ENCODE measurements around the gene PCNX2. TPM values are rescaled to one million over a fixed set of nuclear protein-coding genes. Genes with fewer than 3 reads are reported as not detected.

The PCNX2 gene
- total RNA-seq, 1 donor from 2014 or later, result 18.4 TPM

DNA sequence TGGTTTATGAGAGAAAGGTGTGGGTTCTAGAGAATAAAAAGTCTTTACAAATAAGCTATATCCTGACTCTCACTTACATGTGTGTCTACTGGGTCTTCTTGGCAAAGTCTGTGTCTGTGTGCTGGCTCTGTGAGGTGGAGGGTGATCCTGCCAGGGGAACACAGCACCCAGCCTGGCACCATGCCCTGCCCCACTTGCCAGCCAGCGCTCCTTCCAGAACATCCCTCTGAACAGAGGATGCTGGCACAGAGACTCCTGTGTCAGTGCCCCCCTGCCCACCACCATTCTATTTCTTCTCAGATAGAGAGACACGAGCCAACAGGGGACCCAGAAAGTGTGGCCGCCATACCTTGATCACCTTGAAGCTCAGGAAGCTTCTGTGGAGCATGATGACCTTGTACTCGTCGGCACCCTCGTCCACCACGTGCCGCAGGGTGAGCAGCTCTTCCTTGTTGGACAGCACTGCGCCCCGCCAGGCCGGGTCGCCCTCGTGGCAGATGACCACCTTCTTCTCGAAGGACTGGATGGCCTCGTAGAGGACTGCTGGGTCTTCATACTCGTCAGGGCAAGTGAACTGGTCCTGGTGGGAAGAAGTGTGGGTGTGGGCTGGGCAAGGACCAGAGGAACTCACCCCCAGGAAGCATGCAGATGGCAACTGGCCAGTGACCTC is 295.4 kb downstream of the PCNX2 start:
- no peak for DNase-seq (ENCODE audit: extremely low spot score, unreplicated experiment)
- H3K4me3 Mint-ChIP-seq, result no peak overlapping the region
- peaks cover 5% of the 10 kb centered on the region for H3K9me3 Mint-ChIP-seq
- H3K36me3 Mint-ChIP-seq, result peaks cover 27% of the 10 kb centered on the region
- H3K4me1 Mint-ChIP-seq (ENCODE audit: unreplicated experiment), result peaks cover 4% of the 10 kb centered on the region
- H3K27ac Mint-ChIP-seq, result no peak overlapping the region
- no peaks in the 10 kb centered on the region for H3K27me3 Mint-ChIP-seq
- TF ChIP-seq, protein P1, sequence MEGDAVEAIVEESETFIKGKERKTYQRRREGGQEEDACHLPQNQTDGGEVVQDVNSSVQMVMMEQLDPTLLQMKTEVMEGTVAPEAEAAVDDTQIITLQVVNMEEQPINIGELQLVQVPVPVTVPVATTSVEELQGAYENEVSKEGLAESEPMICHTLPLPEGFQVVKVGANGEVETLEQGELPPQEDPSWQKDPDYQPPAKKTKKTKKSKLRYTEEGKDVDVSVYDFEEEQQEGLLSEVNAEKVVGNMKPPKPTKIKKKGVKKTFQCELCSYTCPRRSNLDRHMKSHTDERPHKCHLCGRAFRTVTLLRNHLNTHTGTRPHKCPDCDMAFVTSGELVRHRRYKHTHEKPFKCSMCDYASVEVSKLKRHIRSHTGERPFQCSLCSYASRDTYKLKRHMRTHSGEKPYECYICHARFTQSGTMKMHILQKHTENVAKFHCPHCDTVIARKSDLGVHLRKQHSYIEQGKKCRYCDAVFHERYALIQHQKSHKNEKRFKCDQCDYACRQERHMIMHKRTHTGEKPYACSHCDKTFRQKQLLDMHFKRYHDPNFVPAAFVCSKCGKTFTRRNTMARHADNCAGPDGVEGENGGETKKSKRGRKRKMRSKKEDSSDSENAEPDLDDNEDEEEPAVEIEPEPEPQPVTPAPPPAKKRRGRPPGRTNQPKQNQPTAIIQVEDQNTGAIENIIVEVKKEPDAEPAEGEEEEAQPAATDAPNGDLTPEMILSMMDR (conservative IDR thresholded peaks at IDR 0.05), result no peak

DNA sequence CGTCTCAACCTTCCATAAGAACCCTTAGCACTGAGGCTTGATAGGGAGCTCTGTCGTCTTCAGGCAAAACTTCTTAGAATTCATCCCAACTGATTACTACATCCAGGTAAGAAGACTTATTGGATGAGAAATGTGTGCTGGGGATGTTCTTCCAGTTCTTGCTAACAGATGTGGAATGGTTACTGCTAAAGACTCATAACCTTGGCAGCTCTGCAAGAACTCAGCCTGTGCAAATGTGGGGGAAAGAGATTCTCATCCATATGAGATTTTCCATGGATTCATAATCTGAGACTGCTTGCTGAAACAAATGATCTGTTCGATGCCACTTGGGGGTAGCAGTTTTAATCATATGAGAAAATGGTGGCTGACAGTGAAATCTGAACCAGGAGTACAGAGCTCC is 296.9 kb downstream of the PCNX2 start:
- no peak overlapping the region for H3K27ac Mint-ChIP-seq
- no peaks in the 10 kb centered on the region for H3K27me3 Mint-ChIP-seq
- TF ChIP-seq, protein P1 (conservative IDR thresholded peaks at IDR 0.05), result no peak
- DNase-seq (ENCODE audit: extremely low spot score, unreplicated experiment), result no peak
- no peak overlapping the region for H3K4me3 Mint-ChIP-seq
- H3K4me1 Mint-ChIP-seq (ENCODE audit: unreplicated experiment), result peaks cover 4% of the 10 kb centered on the region
- H3K36me3 Mint-ChIP-seq, result peaks cover 36% of the 10 kb centered on the region
- H3K9me3 Mint-ChIP-seq, result peaks cover 11% of the 10 kb centered on the region

DNA sequence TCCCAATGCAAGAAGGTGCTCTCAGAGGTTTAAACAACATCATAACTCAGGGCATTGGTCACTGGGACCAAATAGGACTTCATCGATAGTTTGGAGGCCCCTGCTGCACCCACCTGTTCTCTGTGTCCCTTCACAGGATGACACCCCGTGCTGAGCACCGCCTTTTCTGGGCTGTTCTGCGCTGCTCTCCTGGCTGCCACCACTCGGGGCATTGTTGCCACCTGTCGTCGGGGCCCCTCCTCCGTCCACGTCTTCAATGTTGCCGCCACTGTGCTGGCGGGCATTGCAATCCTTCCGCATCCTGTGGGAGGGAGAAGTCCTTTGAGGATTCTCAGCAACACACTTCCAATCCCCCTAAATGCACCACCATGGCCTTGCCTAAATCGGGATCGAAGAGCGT is 297.4 kb downstream of the PCNX2 start:
- DNase-seq (ENCODE audit: extremely low spot score, unreplicated experiment), result no peak
- Mint-ChIP-seq H3K9me3 (peaks cover 13% of the 10 kb centered on the region), H3K4me1 (ENCODE audit: unreplicated experiment) (peaks cover 4% of the 10 kb centered on the region), H3K27ac (no peak overlapping the region), H3K4me3 (no peak overlapping the region), H3K27me3 (no peaks in the 10 kb centered on the region), H3K36me3 (peaks cover 39% of the 10 kb centered on the region)
- TF ChIP-seq, protein P1 (conservative IDR thresholded peaks at IDR 0.05), result no peak

DNA sequence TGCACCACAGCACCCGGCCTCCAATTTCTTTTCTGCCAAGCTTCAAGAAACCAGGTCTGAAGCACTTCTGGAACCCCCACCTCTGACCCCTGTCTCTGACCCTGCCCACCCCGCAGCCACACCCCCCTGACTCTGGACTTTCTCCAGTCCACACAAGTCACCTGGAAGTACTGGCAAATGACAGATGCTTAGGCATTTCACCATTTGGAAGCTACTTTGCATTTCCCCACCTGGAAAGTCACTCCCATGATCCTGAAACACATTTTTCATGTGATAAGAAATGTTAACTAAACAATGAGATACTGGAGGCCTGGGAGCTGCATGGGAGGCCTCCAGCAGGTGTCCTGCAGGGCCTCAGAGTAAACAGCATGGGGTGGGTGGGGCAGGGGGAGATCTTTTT is 299.4 kb downstream of the PCNX2 start:
- Mint-ChIP-seq H3K27ac (no peak overlapping the region), H3K36me3 (peaks cover 46% of the 10 kb centered on the region), H3K9me3 (peaks cover 13% of the 10 kb centered on the region), H3K4me1 (ENCODE audit: unreplicated experiment) (peaks cover 4% of the 10 kb centered on the region), H3K27me3 (no peaks in the 10 kb centered on the region), H3K4me3 (no peak overlapping the region)
- no peak for DNase-seq (ENCODE audit: extremely low spot score, unreplicated experiment)
- TF ChIP-seq, protein P1 (conservative IDR thresholded peaks at IDR 0.05), result no peak

DNA sequence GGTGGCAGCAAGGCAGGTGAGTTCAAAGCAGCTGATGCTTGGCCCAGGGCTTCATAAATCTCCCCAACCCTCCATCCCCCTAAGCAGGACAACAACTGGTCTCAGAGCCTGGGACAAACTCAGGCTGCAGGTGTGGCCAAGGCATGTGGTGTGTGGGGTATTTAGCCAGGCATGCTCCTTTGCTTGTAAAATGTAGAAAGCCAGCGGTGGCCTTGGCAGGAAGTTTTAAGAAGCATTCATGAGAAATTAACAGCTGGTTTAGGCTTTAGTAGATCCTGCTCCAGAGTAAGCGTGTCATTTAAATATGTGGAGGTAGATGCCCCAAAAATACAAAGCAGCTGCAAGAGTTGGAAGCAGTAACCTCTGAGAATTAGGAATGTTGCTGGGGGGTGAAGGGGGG is 300.3 kb downstream of the PCNX2 start:
- no peaks in the 10 kb centered on the region for H3K27me3 Mint-ChIP-seq
- peaks cover 4% of the 10 kb centered on the region for H3K4me1 Mint-ChIP-seq (ENCODE audit: unreplicated experiment)
- no peak overlapping the region for H3K4me3 Mint-ChIP-seq
- H3K27ac Mint-ChIP-seq, result no peak overlapping the region
- TF ChIP-seq, protein P1 (conservative IDR thresholded peaks at IDR 0.05), result no peak
- peaks cover 42% of the 10 kb centered on the region for H3K36me3 Mint-ChIP-seq
- no peak for DNase-seq (ENCODE audit: extremely low spot score, unreplicated experiment)
- peaks cover 13% of the 10 kb centered on the region for H3K9me3 Mint-ChIP-seq

Data from type B pancreatic cell (in vitro differentiated cells).